ENCODE data around the gene METTL23. TPM values are rescaled to one million over a fixed set of nuclear protein-coding genes. Genes with fewer than 3 reads are reported as not detected.

METTL23 gene
- total RNA-seq, 1 donor from 2014 or later: 24.3 TPM

- peaks cover 21% of the 10 kb centered on the region for H3K4me1 Mint-ChIP-seq (ENCODE audit: low read depth, unreplicated experiment)
- H3K4me3 Mint-ChIP-seq (ENCODE audit: unreplicated experiment): no peak overlapping the region
- H3K36me3 Mint-ChIP-seq (ENCODE audit: unreplicated experiment): no peaks in the 10 kb centered on the region
- TF ChIP-seq CTCF (IDR thresholded peaks at IDR 0.05; ENCODE audit: partially characterized antibody, unreplicated experiment): no peak
- DNase-seq: no peak
- H3K27me3 Mint-ChIP-seq (ENCODE audit: unreplicated experiment): peaks cover 8% of the 10 kb centered on the region
- H3K9me3 Mint-ChIP-seq (ENCODE audit: unreplicated experiment): peaks cover 8% of the 10 kb centered on the region
- H3K27ac Mint-ChIP-seq (ENCODE audit: unreplicated experiment): no peak overlapping the region
These were observed 12.3 kb upstream of the METTL23 start for GRCh38 chr17:76714336-76714735.

GRCh38 chr17:76714822-76715495 is 11.7 kb upstream of the METTL23 start:
- Mint-ChIP-seq H3K9me3 (ENCODE audit: unreplicated experiment) (peaks cover 4% of the 10 kb centered on the region), H3K36me3 (ENCODE audit: unreplicated experiment) (no peaks in the 10 kb centered on the region), H3K27ac (ENCODE audit: unreplicated experiment) (peak overlapping the region; percentile 34), H3K4me1 (ENCODE audit: low read depth, unreplicated experiment) (peaks cover 21% of the 10 kb centered on the region), H3K4me3 (ENCODE audit: unreplicated experiment) (no peak overlapping the region), H3K27me3 (ENCODE audit: unreplicated experiment) (peaks cover 5% of the 10 kb centered on the region)
- TF ChIP-seq CTCF (IDR thresholded peaks at IDR 0.05; ENCODE audit: partially characterized antibody, unreplicated experiment): peak; percentile 91
- peak; percentile 83 for DNase-seq

- Mint-ChIP-seq H3K4me1 (ENCODE audit: low read depth, unreplicated experiment) (peaks cover 21% of the 10 kb centered on the region), H3K4me3 (ENCODE audit: unreplicated experiment) (no peak overlapping the region), H3K36me3 (ENCODE audit: unreplicated experiment) (no peaks in the 10 kb centered on the region), H3K9me3 (ENCODE audit: unreplicated experiment) (peaks cover 4% of the 10 kb centered on the region), H3K27ac (ENCODE audit: unreplicated experiment) (no peak overlapping the region), H3K27me3 (ENCODE audit: unreplicated experiment) (peaks cover 5% of the 10 kb centered on the region)
- TF ChIP-seq CTCF (IDR thresholded peaks at IDR 0.05; ENCODE audit: partially characterized antibody, unreplicated experiment): no peak
- no peak for DNase-seq
These were observed 11.2 kb upstream of the METTL23 start for GRCh38 chr17:76715496-76715830.

GRCh38 chr17:76716146-76716838 is 10.3 kb upstream of the METTL23 start:
- peaks cover 18% of the 10 kb centered on the region for H3K4me1 Mint-ChIP-seq (ENCODE audit: low read depth, unreplicated experiment)
- no peak for TF ChIP-seq CTCF (IDR thresholded peaks at IDR 0.05; ENCODE audit: partially characterized antibody, unreplicated experiment)
- H3K36me3 Mint-ChIP-seq (ENCODE audit: unreplicated experiment): no peaks in the 10 kb centered on the region
- no peak overlapping the region for H3K4me3 Mint-ChIP-seq (ENCODE audit: unreplicated experiment)
- no peak overlapping the region for H3K27ac Mint-ChIP-seq (ENCODE audit: unreplicated experiment)
- peaks cover 2% of the 10 kb centered on the region for H3K9me3 Mint-ChIP-seq (ENCODE audit: unreplicated experiment)
- H3K27me3 Mint-ChIP-seq (ENCODE audit: unreplicated experiment): peaks cover 2% of the 10 kb centered on the region
- DNase-seq: no peak

- Mint-ChIP-seq H3K27ac (ENCODE audit: unreplicated experiment) (no peak overlapping the region), H3K4me3 (ENCODE audit: unreplicated experiment) (no peak overlapping the region), H3K36me3 (ENCODE audit: unreplicated experiment) (no peaks in the 10 kb centered on the region), H3K27me3 (ENCODE audit: unreplicated experiment) (no peaks in the 10 kb centered on the region), H3K4me1 (ENCODE audit: low read depth, unreplicated experiment) (peaks cover 14% of the 10 kb centered on the region), H3K9me3 (ENCODE audit: unreplicated experiment) (no peaks in the 10 kb centered on the region)
- TF ChIP-seq CTCF (IDR thresholded peaks at IDR 0.05; ENCODE audit: partially characterized antibody, unreplicated experiment): no peak
- no peak for DNase-seq
These were observed 9.8 kb upstream of the METTL23 start for GRCh38 chr17:76716839-76717215.
